Glutamatergic neuron (in vitro differentiated cells): Measurements from ENCODE around the gene MCTS1. TPM values are rescaled to one million over a fixed set of nuclear protein-coding genes. Genes with fewer than 3 reads are reported as not detected.

ENCODE experiments used
- DNase-seq: peaks from one replicate; pipeline ENCODE4 v3.0.0; 2022
- H3K27ac Mint-ChIP-seq: one replicate; pipeline ENCODE4 v1.8.0; 2020; ENCODE audit warnings: mild to moderate bottlenecking, mixed read lengths, inconsistent platforms; ENCODE audit not compliant: unreplicated experiment
- H3K27me3 Mint-ChIP-seq: one replicate; pipeline ENCODE4 v1.8.0; 2020; ENCODE audit warnings: mild to moderate bottlenecking, moderate library complexity, mixed read lengths, inconsistent platforms; ENCODE audit not compliant: unreplicated experiment
- H3K36me3 Mint-ChIP-seq: one replicate; pipeline ENCODE4 v1.8.0; 2020; ENCODE audit warnings: mild to moderate bottlenecking, mixed read lengths, inconsistent platforms; ENCODE audit not compliant: unreplicated experiment
- H3K4me1 Mint-ChIP-seq: one replicate; pipeline ENCODE4 v1.8.0; 2020; ENCODE audit warnings: mild to moderate bottlenecking, low read depth, mixed read lengths, inconsistent platforms; ENCODE audit not compliant: unreplicated experiment
- H3K4me3 Mint-ChIP-seq: one replicate; pipeline ENCODE4 v1.8.0; 2020; ENCODE audit warnings: mild to moderate bottlenecking, mixed read lengths, inconsistent platforms; ENCODE audit not compliant: unreplicated experiment
- H3K9me3 Mint-ChIP-seq: one replicate; pipeline ENCODE4 v1.8.0; 2020; ENCODE audit warnings: mild to moderate bottlenecking, moderate library complexity, mixed read lengths, inconsistent platforms; ENCODE audit not compliant: unreplicated experiment
- total RNA-seq: library from RNA; stranded (reverse); fragmentation: NEBNext Ultra II Directional; extraction: Animal tissue kit (Norgen Biotek cat#: 25700); gene quantifications from one replicate; pipeline ENCODE4 v1.2.1, GENCODE V29; 2021; ENCODE audit not compliant: unreplicated experiment
- TF ChIP-seq, protein P1 (sequence below): fragments of 200-600 bp; sonication (generic); IDR thresholded peaks from one replicate; pipeline ENCODE4 v1.5.0; 2021; ENCODE audit not compliant: partially characterized antibody, unreplicated experiment

The MCTS1 gene
- total RNA-seq, 1 donor from 2014 or later = 54.9 TPM

GRCh38 chrX:120575379-120576114 lies 28.4 kb upstream of the MCTS1 start:
- H3K4me1 Mint-ChIP-seq = no peaks in the 10 kb centered on the region
- H3K4me3 Mint-ChIP-seq = no peak overlapping the region
- TF ChIP-seq, protein P1, sequence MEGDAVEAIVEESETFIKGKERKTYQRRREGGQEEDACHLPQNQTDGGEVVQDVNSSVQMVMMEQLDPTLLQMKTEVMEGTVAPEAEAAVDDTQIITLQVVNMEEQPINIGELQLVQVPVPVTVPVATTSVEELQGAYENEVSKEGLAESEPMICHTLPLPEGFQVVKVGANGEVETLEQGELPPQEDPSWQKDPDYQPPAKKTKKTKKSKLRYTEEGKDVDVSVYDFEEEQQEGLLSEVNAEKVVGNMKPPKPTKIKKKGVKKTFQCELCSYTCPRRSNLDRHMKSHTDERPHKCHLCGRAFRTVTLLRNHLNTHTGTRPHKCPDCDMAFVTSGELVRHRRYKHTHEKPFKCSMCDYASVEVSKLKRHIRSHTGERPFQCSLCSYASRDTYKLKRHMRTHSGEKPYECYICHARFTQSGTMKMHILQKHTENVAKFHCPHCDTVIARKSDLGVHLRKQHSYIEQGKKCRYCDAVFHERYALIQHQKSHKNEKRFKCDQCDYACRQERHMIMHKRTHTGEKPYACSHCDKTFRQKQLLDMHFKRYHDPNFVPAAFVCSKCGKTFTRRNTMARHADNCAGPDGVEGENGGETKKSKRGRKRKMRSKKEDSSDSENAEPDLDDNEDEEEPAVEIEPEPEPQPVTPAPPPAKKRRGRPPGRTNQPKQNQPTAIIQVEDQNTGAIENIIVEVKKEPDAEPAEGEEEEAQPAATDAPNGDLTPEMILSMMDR = no peak
- H3K9me3 Mint-ChIP-seq = no peaks in the 10 kb centered on the region
- no peak overlapping the region for H3K27ac Mint-ChIP-seq
- DNase-seq = no peak
- H3K36me3 Mint-ChIP-seq = no peaks in the 10 kb centered on the region
- H3K27me3 Mint-ChIP-seq = peaks cover 2% of the 10 kb centered on the region

DNA sequence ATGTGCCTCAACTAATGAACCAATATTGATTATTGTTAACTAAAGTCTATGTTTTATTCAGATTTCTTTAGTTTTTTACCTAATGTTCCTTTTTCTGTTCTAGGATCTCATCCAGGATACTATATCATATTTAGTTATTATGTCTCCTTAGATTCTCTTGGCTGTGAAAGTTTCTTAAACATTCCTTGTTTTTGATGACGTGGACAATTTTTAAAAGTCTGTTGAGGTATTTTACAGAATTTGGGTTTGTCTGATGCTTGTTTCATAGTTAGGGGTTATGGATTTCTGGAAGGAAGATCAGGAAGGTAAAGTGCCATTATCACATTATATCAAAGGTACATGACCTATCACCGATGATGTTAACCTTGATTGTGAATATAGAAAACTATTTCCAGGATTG lies 18.2 kb upstream of the MCTS1 start:
- TF ChIP-seq, protein P1 = no peak
- H3K4me1 Mint-ChIP-seq = no peaks in the 10 kb centered on the region
- no peak for DNase-seq
- H3K4me3 Mint-ChIP-seq = no peak overlapping the region
- no peaks in the 10 kb centered on the region for H3K27me3 Mint-ChIP-seq
- H3K36me3 Mint-ChIP-seq = no peaks in the 10 kb centered on the region
- peaks cover 1% of the 10 kb centered on the region for H3K9me3 Mint-ChIP-seq
- no peak overlapping the region for H3K27ac Mint-ChIP-seq

- peak; percentile 13 for DNase-seq
- Mint-ChIP-seq H3K36me3 (no peaks in the 10 kb centered on the region), H3K9me3 (no peaks in the 10 kb centered on the region), H3K27me3 (peaks cover 5% of the 10 kb centered on the region), H3K4me1 (no peaks in the 10 kb centered on the region), H3K27ac (peak overlapping the region; percentile 98), H3K4me3 (peak overlapping the region; percentile 95)
- TF ChIP-seq, protein P1 = no peak
Observed at GRCh38 chrX:120604361-120604782, 471 bp downstream of the MCTS1 start.

DNA sequence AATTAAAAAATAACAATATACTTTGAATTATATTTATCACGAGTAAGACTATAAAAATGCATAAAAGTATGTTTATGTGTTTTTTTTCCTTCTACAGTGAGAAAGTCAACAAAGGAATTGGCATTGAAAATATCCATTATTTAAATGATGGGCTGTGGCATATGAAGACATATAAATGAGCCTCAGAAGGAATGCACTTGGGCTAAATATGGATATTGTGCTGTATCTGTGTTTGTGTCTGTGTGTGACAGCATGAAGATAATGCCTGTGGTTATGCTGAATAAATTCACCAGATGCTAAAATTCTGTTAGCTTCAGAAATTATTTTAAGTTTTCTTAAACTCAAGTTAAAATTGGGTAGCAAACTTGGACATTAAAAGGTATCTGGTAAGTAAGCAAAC lies 8.2 kb downstream of the MCTS1 start:
- H3K4me1 Mint-ChIP-seq = peaks cover 1% of the 10 kb centered on the region
- no peaks in the 10 kb centered on the region for H3K9me3 Mint-ChIP-seq
- TF ChIP-seq, protein P1 = no peak
- no peaks in the 10 kb centered on the region for H3K27me3 Mint-ChIP-seq
- no peak overlapping the region for H3K27ac Mint-ChIP-seq
- H3K4me3 Mint-ChIP-seq = no peak overlapping the region
- H3K36me3 Mint-ChIP-seq = no peaks in the 10 kb centered on the region
- no peak for DNase-seq

DNA sequence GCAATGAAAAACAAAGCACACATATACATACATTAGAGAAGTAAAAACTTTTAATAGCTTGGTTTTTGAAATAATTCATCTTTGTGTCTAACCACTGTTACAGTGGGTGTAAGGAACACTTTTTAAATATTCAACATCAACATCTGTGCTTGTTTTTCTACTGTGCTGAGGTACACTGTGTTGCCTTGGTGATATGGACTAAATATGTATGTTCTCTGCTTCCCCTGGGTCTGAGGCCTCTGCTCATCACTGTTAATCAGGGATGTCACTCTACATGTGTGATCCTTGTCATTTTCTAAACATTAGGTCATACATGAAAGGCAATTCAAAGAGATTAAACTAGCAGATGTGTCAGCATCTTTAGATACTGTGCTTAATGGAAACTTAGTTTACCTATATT lies 10.9 kb downstream of the MCTS1 start:
- H3K27me3 Mint-ChIP-seq = no peaks in the 10 kb centered on the region
- H3K36me3 Mint-ChIP-seq = no peaks in the 10 kb centered on the region
- no peak overlapping the region for H3K4me3 Mint-ChIP-seq
- DNase-seq = no peak
- no peak overlapping the region for H3K27ac Mint-ChIP-seq
- TF ChIP-seq, protein P1 = no peak
- peaks cover 1% of the 10 kb centered on the region for H3K4me1 Mint-ChIP-seq
- H3K9me3 Mint-ChIP-seq = no peaks in the 10 kb centered on the region
